Nephron progenitor cell (in vitro differentiated cells): ENCODE data around the gene CRNN.

Source experiments
- DNase-seq: peaks from one replicate; pipeline ENCODE4 v3.0.0; 2021
- H3K27ac Mint-ChIP-seq: 2 replicates; pipeline ENCODE4 v1.8.0; 2021; ENCODE audit warnings: mild to moderate bottlenecking, moderate library complexity, mixed read lengths
- H3K27me3 Mint-ChIP-seq: 2 replicates; pipeline ENCODE4 v1.8.0; 2021; ENCODE audit warnings: mild to moderate bottlenecking, low read depth, mixed read lengths; ENCODE audit not compliant: poor library complexity
- H3K36me3 Mint-ChIP-seq: 2 replicates; pipeline ENCODE4 v1.8.0; 2021; ENCODE audit warnings: low read depth, mixed read lengths
- H3K4me1 Mint-ChIP-seq: 2 replicates; pipeline ENCODE4 v1.8.0; 2021; ENCODE audit warnings: mixed read lengths
- H3K4me3 Mint-ChIP-seq: 2 replicates; pipeline ENCODE4 v1.8.0; 2021; ENCODE audit warnings: mild to moderate bottlenecking, moderate library complexity, mixed read lengths
- H3K9me3 Mint-ChIP-seq: 2 replicates; pipeline ENCODE4 v1.8.0; 2021; ENCODE audit warnings: mild to moderate bottlenecking, moderate library complexity, mixed read lengths
- TF ChIP-seq, protein P1 (sequence below): fragments of 200-600 bp; sonication (generic); IDR thresholded peaks from 2 replicates; pipeline ENCODE4 v1.5.0; 2021; ENCODE audit warnings: antibody characterized with exemption

Gene CRNN

DNA sequence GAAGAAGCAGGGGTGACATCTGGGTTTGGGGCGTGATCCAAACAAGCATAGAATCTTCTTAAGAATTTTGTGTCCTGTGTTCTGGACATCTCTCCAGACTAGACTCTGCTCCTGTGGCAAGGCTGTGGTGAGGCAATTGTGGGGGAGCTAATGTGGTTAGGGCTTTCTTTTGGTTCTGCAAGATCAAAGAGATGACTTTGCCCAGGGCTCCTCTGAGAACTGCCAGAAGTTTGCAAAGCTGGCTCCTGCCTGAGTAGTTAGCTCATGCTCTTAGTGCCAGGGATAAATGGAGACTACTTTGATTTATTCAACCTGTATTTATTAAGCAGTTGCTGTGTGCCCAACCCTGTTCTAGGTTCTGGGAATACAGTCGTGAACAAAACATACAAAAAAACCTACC lies 34.0 kb upstream of the CRNN start:
- Mint-ChIP-seq H3K27ac (no peak overlapping the region), H3K27me3 (no peaks in the 10 kb centered on the region), H3K36me3 (no peaks in the 10 kb centered on the region), H3K4me3 (no peak overlapping the region), H3K9me3 (peaks cover 62% of the 10 kb centered on the region), H3K4me1 (no peaks in the 10 kb centered on the region)
- no peak for DNase-seq
- TF ChIP-seq, protein P1, sequence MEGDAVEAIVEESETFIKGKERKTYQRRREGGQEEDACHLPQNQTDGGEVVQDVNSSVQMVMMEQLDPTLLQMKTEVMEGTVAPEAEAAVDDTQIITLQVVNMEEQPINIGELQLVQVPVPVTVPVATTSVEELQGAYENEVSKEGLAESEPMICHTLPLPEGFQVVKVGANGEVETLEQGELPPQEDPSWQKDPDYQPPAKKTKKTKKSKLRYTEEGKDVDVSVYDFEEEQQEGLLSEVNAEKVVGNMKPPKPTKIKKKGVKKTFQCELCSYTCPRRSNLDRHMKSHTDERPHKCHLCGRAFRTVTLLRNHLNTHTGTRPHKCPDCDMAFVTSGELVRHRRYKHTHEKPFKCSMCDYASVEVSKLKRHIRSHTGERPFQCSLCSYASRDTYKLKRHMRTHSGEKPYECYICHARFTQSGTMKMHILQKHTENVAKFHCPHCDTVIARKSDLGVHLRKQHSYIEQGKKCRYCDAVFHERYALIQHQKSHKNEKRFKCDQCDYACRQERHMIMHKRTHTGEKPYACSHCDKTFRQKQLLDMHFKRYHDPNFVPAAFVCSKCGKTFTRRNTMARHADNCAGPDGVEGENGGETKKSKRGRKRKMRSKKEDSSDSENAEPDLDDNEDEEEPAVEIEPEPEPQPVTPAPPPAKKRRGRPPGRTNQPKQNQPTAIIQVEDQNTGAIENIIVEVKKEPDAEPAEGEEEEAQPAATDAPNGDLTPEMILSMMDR: no peak

DNA sequence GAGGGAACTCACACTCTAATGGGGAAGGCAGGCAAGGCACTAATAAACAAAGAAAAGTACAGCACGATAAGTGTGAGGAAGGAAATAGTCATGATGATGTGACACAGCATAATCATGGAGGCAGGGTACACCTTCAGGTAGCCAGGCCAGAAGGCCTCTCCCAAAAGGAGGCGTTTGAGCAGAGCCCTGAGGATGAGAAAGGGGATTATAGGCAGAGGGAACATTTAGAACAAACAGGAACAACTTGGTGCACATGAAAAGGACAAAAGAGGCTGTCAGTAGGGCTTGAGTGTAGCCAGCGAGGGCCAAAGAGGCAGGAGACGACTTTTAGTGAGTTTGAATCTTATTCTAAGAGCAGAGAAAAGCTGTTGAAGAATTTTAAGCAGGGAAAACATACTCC lies 33.4 kb upstream of the CRNN start:
- DNase-seq: no peak
- Mint-ChIP-seq H3K4me1 (no peaks in the 10 kb centered on the region), H3K9me3 (peaks cover 63% of the 10 kb centered on the region), H3K4me3 (no peak overlapping the region), H3K27me3 (no peaks in the 10 kb centered on the region), H3K36me3 (no peaks in the 10 kb centered on the region), H3K27ac (no peak overlapping the region)
- TF ChIP-seq, protein P1: no peak

DNA sequence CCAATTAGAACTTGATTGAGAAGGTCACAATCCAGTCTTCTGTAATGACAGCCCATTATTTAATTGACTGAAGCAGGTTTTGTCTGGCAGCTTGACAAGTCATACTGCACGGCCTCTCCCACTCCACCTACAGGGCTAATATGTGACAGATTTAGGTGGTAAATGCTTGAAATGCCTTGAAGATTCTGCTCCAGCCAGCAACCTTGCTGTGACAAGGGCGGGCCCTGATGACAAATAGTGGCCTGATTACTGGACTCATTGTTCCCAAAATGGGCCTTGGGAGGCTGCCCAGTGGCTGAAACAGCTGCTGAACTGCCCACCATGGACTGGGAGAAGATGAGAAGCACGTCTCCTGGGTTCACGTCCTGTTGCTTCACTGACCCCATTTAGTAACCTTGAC lies 30.0 kb upstream of the CRNN start:
- H3K4me3 Mint-ChIP-seq: no peak overlapping the region
- H3K9me3 Mint-ChIP-seq: peaks cover 65% of the 10 kb centered on the region
- H3K36me3 Mint-ChIP-seq: no peaks in the 10 kb centered on the region
- no peak for DNase-seq
- H3K27ac Mint-ChIP-seq: no peak overlapping the region
- no peaks in the 10 kb centered on the region for H3K4me1 Mint-ChIP-seq
- H3K27me3 Mint-ChIP-seq: no peaks in the 10 kb centered on the region
- TF ChIP-seq, protein P1: no peak

DNA sequence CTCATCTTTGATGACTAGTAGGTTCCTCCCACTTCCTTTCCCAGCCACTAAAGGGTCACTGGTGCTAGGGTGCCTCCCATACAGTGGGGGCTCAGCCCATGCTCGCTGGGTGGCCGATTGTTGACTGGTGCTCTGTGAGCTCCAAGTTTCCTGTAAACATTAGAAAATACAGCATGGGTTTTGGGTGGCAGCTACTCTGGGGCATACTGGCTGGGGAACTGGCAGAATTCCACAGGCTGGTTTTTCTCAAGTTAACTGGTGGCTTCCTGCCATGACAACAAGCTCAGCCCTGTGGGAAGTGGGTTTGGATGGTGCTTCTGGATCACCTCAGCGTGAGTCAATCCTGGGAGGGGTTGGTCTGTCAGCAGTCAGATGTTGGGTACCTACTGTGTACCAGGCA lies 28.7 kb upstream of the CRNN start:
- DNase-seq: no peak
- Mint-ChIP-seq H3K27me3 (peaks cover 2% of the 10 kb centered on the region), H3K27ac (no peak overlapping the region), H3K4me1 (no peaks in the 10 kb centered on the region), H3K4me3 (no peak overlapping the region), H3K9me3 (peaks cover 77% of the 10 kb centered on the region), H3K36me3 (no peaks in the 10 kb centered on the region)
- TF ChIP-seq, protein P1: no peak

DNA sequence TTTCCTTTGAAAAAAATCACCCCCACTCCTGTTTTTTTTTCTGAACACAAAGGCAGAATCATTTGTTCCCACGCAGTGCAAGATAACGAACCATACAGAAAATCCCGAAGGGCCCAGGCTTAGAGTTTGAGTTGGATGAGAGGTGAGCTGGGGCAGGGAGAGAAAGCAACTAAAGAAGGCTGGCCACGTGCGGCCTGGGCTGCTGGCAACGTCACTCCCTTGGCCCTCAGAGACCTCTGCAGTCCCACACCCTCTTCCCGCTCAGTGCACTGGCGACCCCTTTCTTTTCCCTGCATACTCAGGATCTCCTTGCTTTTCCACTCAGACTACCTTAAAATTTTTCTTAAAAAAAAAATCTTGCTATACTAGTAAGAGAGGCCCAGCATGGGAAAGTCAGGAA lies 28.2 kb upstream of the CRNN start:
- peaks cover 2% of the 10 kb centered on the region for H3K27me3 Mint-ChIP-seq
- peaks cover 81% of the 10 kb centered on the region for H3K9me3 Mint-ChIP-seq
- H3K36me3 Mint-ChIP-seq: no peaks in the 10 kb centered on the region
- no peak overlapping the region for H3K27ac Mint-ChIP-seq
- H3K4me3 Mint-ChIP-seq: no peak overlapping the region
- TF ChIP-seq, protein P1: no peak
- DNase-seq: no peak
- H3K4me1 Mint-ChIP-seq: no peaks in the 10 kb centered on the region

DNA sequence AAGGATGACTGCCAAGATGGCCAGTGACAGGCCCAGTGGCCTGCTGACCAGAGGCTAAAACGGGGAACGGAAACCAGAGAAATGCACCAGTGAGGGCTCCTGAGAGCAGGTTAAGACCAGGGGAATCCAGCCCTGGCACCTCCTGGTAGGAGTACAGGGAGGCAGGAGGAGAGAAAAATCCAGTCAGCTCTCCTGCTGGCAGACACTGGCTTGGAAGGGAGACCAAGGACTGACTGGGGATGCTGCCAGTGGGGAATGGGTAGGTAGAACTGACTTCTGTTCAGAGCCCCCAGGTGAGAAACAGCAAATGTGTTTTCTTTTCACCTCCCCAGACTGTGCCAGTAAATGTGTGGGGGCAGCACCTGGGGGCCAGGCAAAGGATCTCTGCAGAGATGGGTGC lies 27.7 kb upstream of the CRNN start:
- Mint-ChIP-seq H3K4me1 (no peaks in the 10 kb centered on the region), H3K27me3 (peaks cover 2% of the 10 kb centered on the region), H3K9me3 (peaks cover 87% of the 10 kb centered on the region), H3K27ac (no peak overlapping the region), H3K36me3 (no peaks in the 10 kb centered on the region), H3K4me3 (no peak overlapping the region)
- no peak for DNase-seq
- TF ChIP-seq, protein P1: no peak
